GM23338 (cell line): ENCODE results near the gene CCNB1IP1. TPM values are rescaled to one million over a fixed set of nuclear protein-coding genes. Genes with fewer than 3 reads are reported as not detected.

Experiments used
- ATAC-seq: fragments of 200-7000 bp; cut with Tn5 transposase; 3 replicates; pipeline ENCODE4 v1.9.1; 2020
- DNase-seq: peaks from one replicate; pipeline ENCODE4 v3.0.0-alpha.2; 2015; ENCODE audit warnings: low spot score
- H2AFZ ChIP-seq: fragments of 200-600 bp; sonication (generic); 2 replicates; pipeline ENCODE4 v1.8.0; 2016; ENCODE audit warnings: antibody characterized with exemption, mild to moderate bottlenecking, moderate library complexity
- H3F3A ChIP-seq: fragments of 200-600 bp; sonication (generic); replicated peaks from 2 replicates; pipeline ENCODE4 v1.8.0; 2017; ENCODE audit warnings: antibody characterized with exemption, mixed run types, low read depth
- H3K27ac ChIP-seq: fragments of 200-600 bp; sonication (generic); 2 replicates; pipeline ENCODE4 v1.6.1; 2016; ENCODE audit warnings: low read depth
- H3K27me3 ChIP-seq: fragments of 200-600 bp; sonication (generic); 2 replicates; pipeline ENCODE4 v1.8.0; 2016; ENCODE audit warnings: mild to moderate bottlenecking, mixed run types, moderate library complexity; ENCODE audit not compliant: insufficient read depth
- H3K36me3 ChIP-seq: fragments of 200-600 bp; sonication (generic); 2 replicates; pipeline ENCODE4 v1.8.0; 2016; ENCODE audit warnings: mild to moderate bottlenecking; ENCODE audit not compliant: insufficient read depth
- H3K4me1 ChIP-seq: fragments of 200-600 bp; sonication (generic); 2 replicates; pipeline ENCODE4 v1.8.0; 2016; ENCODE audit warnings: mild to moderate bottlenecking, moderate library complexity; ENCODE audit not compliant: insufficient read depth
- H3K4me2 ChIP-seq: fragments of 200-600 bp; sonication (generic); 2 replicates; pipeline ENCODE4 v1.7.1; 2017; ENCODE audit warnings: mixed run types
- H3K4me3 ChIP-seq: fragments of 200-600 bp; sonication (generic); 2 replicates; pipeline ENCODE4 v1.6.1; 2016; ENCODE audit warnings: mixed run types
- H3K79me2 ChIP-seq: fragments of 200-600 bp; sonication (generic); replicated peaks from 2 replicates; pipeline ENCODE4 v1.8.0; 2017; ENCODE audit warnings: mild to moderate bottlenecking; ENCODE audit not compliant: insufficient read depth
- H3K9me2 ChIP-seq: fragments of 200-600 bp; sonication (generic); 2 replicates; pipeline ENCODE4 v1.8.0; 2017; ENCODE audit not compliant: insufficient read depth
- H4K20me1 ChIP-seq: fragments of 200-600 bp; sonication (generic); replicated peaks from 2 replicates; pipeline ENCODE4 v1.8.0; 2017; ENCODE audit warnings: mild to moderate bottlenecking; ENCODE audit not compliant: insufficient read depth
- H3K27ac Mint-ChIP-seq: 2 replicates; pipeline ENCODE4 v1.8.0; 2020; ENCODE audit warnings: inconsistent platforms, mild to moderate bottlenecking, moderate library complexity, mixed read lengths
- H3K27me3 Mint-ChIP-seq: 3 replicates; pipeline ENCODE4 v1.8.0; 2022; ENCODE audit warnings: low read depth, mild to moderate bottlenecking, moderate library complexity, mixed read lengths, inconsistent platforms; ENCODE audit not compliant: insufficient read depth, poor library complexity
- H3K36me3 Mint-ChIP-seq: 3 replicates; pipeline ENCODE4 v1.8.0; 2021; ENCODE audit warnings: low read depth, mild to moderate bottlenecking, inconsistent platforms, moderate library complexity, mixed read lengths
- H3K4me1 Mint-ChIP-seq: 3 replicates; pipeline ENCODE4 v1.8.0; 2020; ENCODE audit warnings: mild to moderate bottlenecking, inconsistent platforms, mixed read lengths
- H3K4me3 Mint-ChIP-seq: 3 replicates; pipeline ENCODE4 v1.8.0; 2021; ENCODE audit warnings: moderate library complexity, mild to moderate bottlenecking, inconsistent platforms, mixed read lengths
- H3K9me3 Mint-ChIP-seq: 3 replicates; pipeline ENCODE4 v1.8.0; 2020; ENCODE audit warnings: moderate library complexity, mild to moderate bottlenecking, inconsistent platforms, mixed read lengths
- EZH2phosphoT487 ChIP-seq: fragments of 200-600 bp; sonication (generic); IDR thresholded peaks from one replicate; pipeline ENCODE4 v1.8.1; 2018; ENCODE audit warnings: antibody characterized with exemption; ENCODE audit not compliant: unreplicated experiment
- polyA plus RNA-seq: library from polyadenylated mRNA; unstranded; fragments of >200 nt; fragmentation: Nextera tagmentation; extraction: Ambion mirVana; gene quantifications from 2 replicates; pipeline ENCODE4 v1.2.1, GENCODE V29; 2016
- total RNA-seq: library from RNA; depleted of rRNA; stranded (reverse); fragments of >200 nt; shearing (Covaris generic); gene quantifications from 2 replicates; pipeline ENCODE4 v1.2.3, GENCODE V29; 2014
- TF ChIP-seq, protein P1 (sequence below): fragments of 250-450 bp; sonication (Bioruptor Pico); IDR thresholded peaks from 2 replicates; pipeline ENCODE4 v1.5.0; 2020; ENCODE audit warnings: mild to moderate bottlenecking, moderate library complexity
- TF ChIP-seq, protein P2 (sequence below): IDR thresholded peaks from 2 replicates; pipeline ENCODE4 v1.6.1; 2016; ENCODE audit warnings: antibody characterized with exemption
- TF ChIP-seq, protein P3 (sequence below), 2 experiments: fragments of 200-600 bp in 1 of 2; sonication (generic) in 1 of 2; conservative IDR thresholded peaks; 2 replicates each; pipeline versions ENCODE4 v1.5.1 to v1.6.1; 2016 to 2017; ENCODE audit warnings: antibody characterized with exemption in 2 of 2, low read depth in 2 of 2, mild to moderate bottlenecking in 2 of 2, moderate library complexity in 1 of 2

Gene CCNB1IP1
- total and polyA plus RNA-seq, 2 experiments from 2014 or later = 108 to 254 TPM

DNA sequence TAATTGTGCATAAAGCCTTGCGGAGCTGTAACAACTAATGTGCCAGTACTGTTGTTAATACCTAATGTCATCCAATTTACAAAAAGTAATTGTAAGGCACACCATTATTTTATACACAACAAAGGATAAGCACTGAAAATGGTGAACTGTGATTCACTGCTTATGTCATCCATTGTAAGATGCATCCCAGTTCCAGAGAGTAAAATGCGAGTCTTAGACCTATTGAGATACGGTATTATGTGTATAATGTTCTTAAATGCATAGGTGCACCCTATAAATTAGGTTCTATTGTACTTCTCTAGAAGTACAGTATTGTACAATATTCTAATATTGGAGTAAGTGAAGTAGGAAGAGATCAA, 10.8 kb upstream of the CCNB1IP1 start (continued):
- TF ChIP-seq, protein P1, sequence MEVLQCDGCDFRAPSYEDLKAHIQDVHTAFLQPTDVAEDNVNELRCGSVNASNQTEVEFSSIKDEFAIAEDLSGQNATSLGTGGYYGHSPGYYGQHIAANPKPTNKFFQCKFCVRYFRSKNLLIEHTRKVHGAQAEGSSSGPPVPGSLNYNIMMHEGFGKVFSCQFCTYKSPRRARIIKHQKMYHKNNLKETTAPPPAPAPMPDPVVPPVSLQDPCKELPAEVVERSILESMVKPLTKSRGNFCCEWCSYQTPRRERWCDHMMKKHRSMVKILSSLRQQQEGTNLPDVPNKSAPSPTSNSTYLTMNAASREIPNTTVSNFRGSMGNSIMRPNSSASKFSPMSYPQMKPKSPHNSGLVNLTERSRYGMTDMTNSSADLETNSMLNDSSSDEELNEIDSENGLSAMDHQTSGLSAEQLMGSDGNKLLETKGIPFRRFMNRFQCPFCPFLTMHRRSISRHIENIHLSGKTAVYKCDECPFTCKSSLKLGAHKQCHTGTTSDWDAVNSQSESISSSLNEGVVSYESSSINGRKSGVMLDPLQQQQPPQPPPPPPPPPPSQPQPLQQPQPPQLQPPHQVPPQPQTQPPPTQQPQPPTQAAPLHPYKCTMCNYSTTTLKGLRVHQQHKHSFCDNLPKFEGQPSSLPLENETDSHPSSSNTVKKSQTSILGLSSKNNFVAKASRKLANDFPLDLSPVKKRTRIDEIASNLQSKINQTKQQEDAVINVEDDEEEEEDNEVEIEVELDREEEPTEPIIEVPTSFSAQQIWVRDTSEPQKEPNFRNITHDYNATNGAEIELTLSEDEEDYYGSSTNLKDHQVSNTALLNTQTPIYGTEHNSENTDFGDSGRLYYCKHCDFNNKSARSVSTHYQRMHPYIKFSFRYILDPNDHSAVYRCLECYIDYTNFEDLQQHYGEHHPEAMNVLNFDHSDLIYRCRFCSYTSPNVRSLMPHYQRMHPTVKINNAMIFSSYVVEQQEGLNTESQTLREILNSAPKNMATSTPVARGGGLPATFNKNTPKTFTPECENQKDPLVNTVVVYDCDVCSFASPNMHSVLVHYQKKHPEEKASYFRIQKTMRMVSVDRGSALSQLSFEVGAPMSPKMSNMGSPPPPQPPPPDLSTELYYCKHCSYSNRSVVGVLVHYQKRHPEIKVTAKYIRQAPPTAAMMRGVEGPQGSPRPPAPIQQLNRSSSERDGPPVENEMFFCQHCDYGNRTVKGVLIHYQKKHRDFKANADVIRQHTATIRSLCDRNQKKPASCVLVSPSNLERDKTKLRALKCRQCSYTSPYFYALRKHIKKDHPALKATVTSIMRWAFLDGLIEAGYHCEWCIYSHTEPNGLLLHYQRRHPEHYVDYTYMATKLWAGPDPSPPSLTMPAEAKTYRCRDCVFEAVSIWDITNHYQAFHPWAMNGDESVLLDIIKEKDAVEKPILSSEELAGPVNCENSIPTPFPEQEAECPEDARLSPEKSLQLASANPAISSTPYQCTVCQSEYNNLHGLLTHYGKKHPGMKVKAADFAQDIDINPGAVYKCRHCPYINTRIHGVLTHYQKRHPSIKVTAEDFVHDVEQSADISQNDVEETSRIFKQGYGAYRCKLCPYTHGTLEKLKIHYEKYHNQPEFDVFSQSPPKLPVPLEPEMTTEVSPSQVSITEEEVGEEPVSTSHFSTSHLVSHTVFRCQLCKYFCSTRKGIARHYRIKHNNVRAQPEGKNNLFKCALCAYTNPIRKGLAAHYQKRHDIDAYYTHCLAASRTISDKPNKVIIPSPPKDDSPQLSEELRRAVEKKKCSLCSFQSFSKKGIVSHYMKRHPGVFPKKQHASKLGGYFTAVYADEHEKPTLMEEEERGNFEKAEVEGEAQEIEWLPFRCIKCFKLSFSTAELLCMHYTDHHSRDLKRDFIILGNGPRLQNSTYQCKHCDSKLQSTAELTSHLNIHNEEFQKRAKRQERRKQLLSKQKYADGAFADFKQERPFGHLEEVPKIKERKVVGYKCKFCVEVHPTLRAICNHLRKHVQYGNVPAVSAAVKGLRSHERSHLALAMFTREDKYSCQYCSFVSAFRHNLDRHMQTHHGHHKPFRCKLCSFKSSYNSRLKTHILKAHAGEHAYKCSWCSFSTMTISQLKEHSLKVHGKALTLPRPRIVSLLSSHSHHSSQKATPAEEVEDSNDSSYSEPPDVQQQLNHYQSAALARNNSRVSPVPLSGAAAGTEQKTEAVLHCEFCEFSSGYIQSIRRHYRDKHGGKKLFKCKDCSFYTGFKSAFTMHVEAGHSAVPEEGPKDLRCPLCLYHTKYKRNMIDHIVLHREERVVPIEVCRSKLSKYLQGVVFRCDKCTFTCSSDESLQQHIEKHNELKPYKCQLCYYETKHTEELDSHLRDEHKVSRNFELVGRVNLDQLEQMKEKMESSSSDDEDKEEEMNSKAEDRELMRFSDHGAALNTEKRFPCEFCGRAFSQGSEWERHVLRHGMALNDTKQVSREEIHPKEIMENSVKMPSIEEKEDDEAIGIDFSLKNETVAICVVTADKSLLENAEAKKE (CRISPR knock-in tag) = no peak
- TF ChIP-seq, protein P2, sequence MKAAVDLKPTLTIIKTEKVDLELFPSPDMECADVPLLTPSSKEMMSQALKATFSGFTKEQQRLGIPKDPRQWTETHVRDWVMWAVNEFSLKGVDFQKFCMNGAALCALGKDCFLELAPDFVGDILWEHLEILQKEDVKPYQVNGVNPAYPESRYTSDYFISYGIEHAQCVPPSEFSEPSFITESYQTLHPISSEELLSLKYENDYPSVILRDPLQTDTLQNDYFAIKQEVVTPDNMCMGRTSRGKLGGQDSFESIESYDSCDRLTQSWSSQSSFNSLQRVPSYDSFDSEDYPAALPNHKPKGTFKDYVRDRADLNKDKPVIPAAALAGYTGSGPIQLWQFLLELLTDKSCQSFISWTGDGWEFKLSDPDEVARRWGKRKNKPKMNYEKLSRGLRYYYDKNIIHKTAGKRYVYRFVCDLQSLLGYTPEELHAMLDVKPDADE = no peak
- no peak for TF ChIP-seq EZH2phosphoT487

DNA sequence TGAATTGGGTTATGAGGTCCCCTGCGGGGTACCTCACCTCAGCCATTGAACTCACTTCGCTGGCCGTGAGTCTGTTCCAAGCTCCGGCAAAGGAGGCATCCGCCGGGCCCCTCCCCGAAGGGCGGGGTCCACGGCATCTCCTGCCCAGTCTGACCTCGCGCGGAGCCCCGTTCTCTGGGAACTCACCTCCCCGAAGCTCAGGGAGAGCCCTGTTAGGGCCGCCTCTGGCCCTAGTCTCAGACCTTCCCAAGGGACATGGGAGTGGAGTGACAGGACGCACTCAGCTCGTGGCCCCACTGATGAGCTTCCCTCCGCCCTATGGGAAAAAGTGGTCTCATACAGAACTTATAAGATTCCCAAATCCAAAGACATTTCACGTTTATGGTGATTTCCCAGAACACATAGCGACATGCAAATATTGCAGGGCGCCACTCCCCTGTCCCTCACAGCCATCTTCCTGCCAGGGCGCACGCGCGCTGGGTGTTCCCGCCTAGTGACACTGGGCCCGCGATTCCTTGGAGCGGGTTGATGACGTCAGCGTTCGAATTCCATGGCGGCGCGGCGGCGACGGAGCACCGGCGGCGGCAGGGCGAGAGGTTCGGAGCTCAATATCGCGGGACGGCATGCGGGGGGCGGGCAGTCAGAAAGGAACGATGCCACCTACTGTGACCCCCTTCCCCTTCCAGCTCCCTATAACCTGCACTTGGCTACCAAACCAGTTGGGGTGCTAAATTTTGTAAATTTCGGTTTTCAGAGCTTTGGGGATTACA, 10.2 kb upstream of the CCNB1IP1 start, which contains the start of gene PARP2:
PARP2 (plus strand) TSS at position 544 of the 770 bp plus-strand sequence; CDS start at position 551, 7 bp downstream.
- Mint-ChIP-seq H3K36me3 (peaks cover 33% of the 10 kb centered on the region), H3K4me3 (peak within 1 kb of the TSS; percentile 90), H3K9me3 (peaks cover 3% of the 10 kb centered on the region; the same call in 1 of the 3 replicates), H3K27ac (peak within 1 kb of the TSS; percentile 95), H3K27me3 (peaks cover 6% of the 10 kb centered on the region), H3K4me1 (0 out of 3 replicates have a peak, but pooled peaks cover 4% of the 10 kb centered on the region)
- H4K20me1 ChIP-seq = no peaks in the 10 kb centered on the region; the same call in 1 of the 2 replicates
- peak within 1 kb of the TSS; percentile 93 for H3K4me2 ChIP-seq
- no peaks in the 10 kb centered on the region for H3K27me3 ChIP-seq
- peaks cover 26% of the 10 kb centered on the region for H3K36me3 ChIP-seq
- H3K9me2 ChIP-seq = no peaks in the 10 kb centered on the region
- H3K4me1 ChIP-seq = peaks cover 6% of the 10 kb centered on the region
- DNase-seq = peak; percentile 99
- no peaks in the 10 kb centered on the region for H3F3A ChIP-seq
- peaks cover 14% of the 10 kb centered on the region for H3K79me2 ChIP-seq
- peak; percentile 98 for ATAC-seq
- peak within 1 kb of the TSS; percentile 85 for H3K4me3 ChIP-seq
- H3K27ac ChIP-seq = peak within 1 kb of the TSS; percentile 99
- H2AFZ ChIP-seq = peak within 1 kb of the TSS; percentile 72; the same call in 1 of the 2 replicates
- TF ChIP-seq, protein P3, sequence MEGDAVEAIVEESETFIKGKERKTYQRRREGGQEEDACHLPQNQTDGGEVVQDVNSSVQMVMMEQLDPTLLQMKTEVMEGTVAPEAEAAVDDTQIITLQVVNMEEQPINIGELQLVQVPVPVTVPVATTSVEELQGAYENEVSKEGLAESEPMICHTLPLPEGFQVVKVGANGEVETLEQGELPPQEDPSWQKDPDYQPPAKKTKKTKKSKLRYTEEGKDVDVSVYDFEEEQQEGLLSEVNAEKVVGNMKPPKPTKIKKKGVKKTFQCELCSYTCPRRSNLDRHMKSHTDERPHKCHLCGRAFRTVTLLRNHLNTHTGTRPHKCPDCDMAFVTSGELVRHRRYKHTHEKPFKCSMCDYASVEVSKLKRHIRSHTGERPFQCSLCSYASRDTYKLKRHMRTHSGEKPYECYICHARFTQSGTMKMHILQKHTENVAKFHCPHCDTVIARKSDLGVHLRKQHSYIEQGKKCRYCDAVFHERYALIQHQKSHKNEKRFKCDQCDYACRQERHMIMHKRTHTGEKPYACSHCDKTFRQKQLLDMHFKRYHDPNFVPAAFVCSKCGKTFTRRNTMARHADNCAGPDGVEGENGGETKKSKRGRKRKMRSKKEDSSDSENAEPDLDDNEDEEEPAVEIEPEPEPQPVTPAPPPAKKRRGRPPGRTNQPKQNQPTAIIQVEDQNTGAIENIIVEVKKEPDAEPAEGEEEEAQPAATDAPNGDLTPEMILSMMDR (conservative IDR thresholded peaks at IDR 0.05; ENCODE audit: low read depth in 2 of 2) = no peak
- TF ChIP-seq, protein P1 (CRISPR knock-in tag) = no peak
